Measurements from ENCODE around the gene PIRT. TPM values are rescaled to one million over a fixed set of nuclear protein-coding genes. Genes with fewer than 3 reads are reported as not detected.

Gene PIRT
- total and polyA plus RNA-seq, 3 experiments from 2014 or later: not detected

DNA sequence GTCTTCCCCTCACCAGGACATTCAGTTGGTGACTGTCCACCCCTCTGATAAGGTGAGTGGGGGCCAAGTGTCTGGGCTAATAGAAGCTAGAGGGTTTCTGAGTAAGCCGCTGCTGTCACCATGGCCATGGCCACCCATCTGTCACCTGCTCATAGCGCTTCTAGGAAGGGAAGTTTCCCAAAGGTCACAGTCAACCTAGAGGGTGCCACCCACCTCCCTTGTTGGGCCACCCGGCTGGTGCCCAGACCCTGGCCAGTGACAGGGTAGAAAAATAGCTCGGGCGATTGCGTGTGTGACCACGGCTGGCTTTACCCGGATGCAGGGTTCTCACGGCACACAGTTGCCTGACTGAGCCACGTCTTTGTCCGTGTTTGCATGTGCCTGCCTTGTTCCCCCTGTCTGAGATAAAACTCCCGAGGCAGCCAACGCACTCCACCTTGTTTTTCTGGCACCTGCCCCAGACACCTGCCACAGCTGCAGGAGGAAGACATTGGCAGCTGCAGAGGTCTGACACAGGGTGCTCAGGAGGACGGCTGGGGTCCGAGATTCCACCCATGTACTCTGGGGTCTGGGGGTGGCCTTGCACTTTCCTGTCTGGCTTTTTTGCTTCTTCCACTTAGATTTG lies 809 bp downstream of the PIRT start:
- no peak for DNase-seq
- Mint-ChIP-seq H3K27ac (no peak overlapping the region), H3K9me3 (no peaks in the 10 kb centered on the region), H3K4me1 (no peaks in the 10 kb centered on the region), H3K36me3 (no peaks in the 10 kb centered on the region), H3K4me3 (no peak overlapping the region), H3K27me3 (peaks cover 0 to 9% of the 10 kb centered on the region in 2 donors)
- Histone ChIP-seq H3K4me3 (ENCODE audit: low read length) (no peak overlapping the region), H3K9me3 (ENCODE audit: low read length) (no peaks in the 10 kb centered on the region), H3K4me1 (ENCODE audit: insufficient read depth, low read length) (no peaks in the 10 kb centered on the region), H3K36me3 (ENCODE audit: insufficient read depth, low read length) (no peaks in the 10 kb centered on the region), H3K27me3 (ENCODE audit: insufficient read depth, low read length, poor library complexity, severe bottlenecking) (no peaks in the 10 kb centered on the region), H3K27ac (ENCODE audit: low read depth, low read length) (no peak overlapping the region)
- ChIA-PET CTCF (interaction anchor here (0.9 kb wide), 1 partner anchor 190 kb away, joined by 3 read pairs; no protein-coding TSS in a partner anchor), POLR2A (no interaction called here)

GRCh38 chr17:10836145-10836544 lies 1.7 kb downstream of the PIRT start:
- Histone ChIP-seq H3K4me1 (ENCODE audit: insufficient read depth, low read length) (no peaks in the 10 kb centered on the region), H3K27me3 (ENCODE audit: insufficient read depth, low read length, poor library complexity, severe bottlenecking) (no peaks in the 10 kb centered on the region), H3K4me3 (ENCODE audit: low read length) (no peak overlapping the region), H3K9me3 (ENCODE audit: low read length) (no peaks in the 10 kb centered on the region), H3K27ac (ENCODE audit: low read depth, low read length) (no peak overlapping the region), H3K36me3 (ENCODE audit: insufficient read depth, low read length) (no peaks in the 10 kb centered on the region)
- DNase-seq: no peak
- POLR2A ChIA-PET: no interaction called here
- CTCF ChIA-PET: interaction anchor here (1.0 kb wide), 1 partner anchor 8 kb away, joined by 3 read pairs; no protein-coding TSS in a partner anchor
- Mint-ChIP-seq H3K27me3 (peaks cover 0 to 9% of the 10 kb centered on the region in 2 donors), H3K4me3 (no peak overlapping the region), H3K36me3 (no peaks in the 10 kb centered on the region), H3K27ac (no peak overlapping the region), H3K4me1 (no peaks in the 10 kb centered on the region), H3K9me3 (no peaks in the 10 kb centered on the region)

DNA sequence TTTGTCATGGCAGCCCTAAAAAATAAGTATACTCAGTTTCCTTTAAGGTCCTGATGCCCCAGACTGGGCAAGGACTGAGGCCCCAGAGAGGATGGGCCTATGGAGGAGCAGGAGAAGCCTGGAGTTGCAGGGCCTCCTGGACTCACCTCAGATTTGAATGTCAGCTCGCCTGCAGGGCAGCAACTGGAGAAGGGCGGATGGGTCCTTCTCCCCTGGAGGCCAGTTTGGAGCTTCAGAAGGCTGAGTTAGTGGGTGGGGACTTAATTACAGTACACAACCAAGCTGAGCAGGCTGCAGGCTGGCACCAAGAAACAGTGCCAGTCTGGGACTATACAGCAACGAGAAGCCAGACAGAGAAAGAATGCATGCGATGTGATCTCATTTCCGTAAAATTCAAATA lies 6.2 kb downstream of the PIRT start:
- H3K27ac Mint-ChIP-seq: no peak overlapping the region
- no peaks in the 10 kb centered on the region for H3K4me1 Mint-ChIP-seq
- POLR2A ChIA-PET: no interaction called here
- H3K4me1 ChIP-seq (ENCODE audit: insufficient read depth, low read length): no peaks in the 10 kb centered on the region
- no peaks in the 10 kb centered on the region for H3K36me3 Mint-ChIP-seq
- no peak overlapping the region for H3K4me3 ChIP-seq (ENCODE audit: low read length)
- H3K27me3 Mint-ChIP-seq: peaks cover 13% of the 10 kb centered on the region in 2 donors
- CTCF ChIA-PET: no interaction called here
- H3K9me3 Mint-ChIP-seq: no peaks in the 10 kb centered on the region
- no peak for DNase-seq
- H3K36me3 ChIP-seq (ENCODE audit: insufficient read depth, low read length): no peaks in the 10 kb centered on the region
- no peak overlapping the region for H3K27ac ChIP-seq (ENCODE audit: low read depth, low read length)
- no peak overlapping the region for H3K4me3 Mint-ChIP-seq
- no peaks in the 10 kb centered on the region for H3K27me3 ChIP-seq (ENCODE audit: insufficient read depth, low read length, poor library complexity, severe bottlenecking)
- no peaks in the 10 kb centered on the region for H3K9me3 ChIP-seq (ENCODE audit: low read length)

GRCh38 chr17:10827898-10828552 lies 9.9 kb downstream of the PIRT start:
- no peaks in the 10 kb centered on the region for H3K9me3 Mint-ChIP-seq
- DNase-seq: no peak
- H3K27me3 Mint-ChIP-seq: peaks cover 20 to 22% of the 10 kb centered on the region in 2 donors
- Histone ChIP-seq H3K4me3 (ENCODE audit: low read length) (no peak overlapping the region), H3K4me1 (ENCODE audit: insufficient read depth, low read length) (no peaks in the 10 kb centered on the region), H3K27me3 (ENCODE audit: insufficient read depth, low read length, poor library complexity, severe bottlenecking) (no peaks in the 10 kb centered on the region), H3K36me3 (ENCODE audit: insufficient read depth, low read length) (no peaks in the 10 kb centered on the region), H3K27ac (ENCODE audit: low read depth, low read length) (no peak overlapping the region), H3K9me3 (ENCODE audit: low read length) (no peaks in the 10 kb centered on the region)
- H3K27ac Mint-ChIP-seq: no peak overlapping the region
- CTCF ChIA-PET: no interaction called here
- H3K4me1 Mint-ChIP-seq: no peaks in the 10 kb centered on the region
- H3K36me3 Mint-ChIP-seq: no peaks in the 10 kb centered on the region
- no peak overlapping the region for H3K4me3 Mint-ChIP-seq
- POLR2A ChIA-PET: no interaction called here

DNA sequence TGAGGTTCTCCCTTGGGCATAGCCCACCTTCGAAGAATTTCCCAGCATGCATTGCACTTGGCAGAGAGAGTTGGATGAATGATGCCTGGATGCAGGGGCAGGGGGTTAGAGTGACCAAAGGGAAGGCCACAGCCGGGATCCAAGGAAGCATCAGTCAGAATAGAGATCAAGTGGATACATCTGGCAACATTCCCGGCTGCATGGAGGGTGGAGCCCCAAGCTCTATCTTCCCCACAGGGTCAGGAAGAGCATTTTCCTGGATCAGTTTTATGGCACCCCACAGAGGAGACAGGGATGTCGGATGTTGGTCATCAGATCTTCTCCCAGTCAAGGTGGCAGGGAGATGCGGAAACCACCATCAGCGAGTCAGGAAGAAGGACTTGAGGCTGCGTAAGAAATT lies 13.0 kb downstream of the PIRT start:
- H3K4me1 Mint-ChIP-seq: no peaks in the 10 kb centered on the region
- ChIA-PET POLR2A (no interaction called here), CTCF (no interaction called here)
- no peaks in the 10 kb centered on the region for H3K27me3 ChIP-seq (ENCODE audit: insufficient read depth, low read length, poor library complexity, severe bottlenecking)
- no peak overlapping the region for H3K27ac ChIP-seq (ENCODE audit: low read depth, low read length)
- no peaks in the 10 kb centered on the region for H3K9me3 Mint-ChIP-seq
- no peaks in the 10 kb centered on the region for H3K9me3 ChIP-seq (ENCODE audit: low read length)
- H3K36me3 ChIP-seq (ENCODE audit: insufficient read depth, low read length): no peaks in the 10 kb centered on the region
- no peak overlapping the region for H3K4me3 Mint-ChIP-seq
- H3K4me1 ChIP-seq (ENCODE audit: insufficient read depth, low read length): no peaks in the 10 kb centered on the region
- H3K27ac Mint-ChIP-seq: no peak overlapping the region
- H3K27me3 Mint-ChIP-seq: peaks cover 22 to 23% of the 10 kb centered on the region in 2 donors
- H3K36me3 Mint-ChIP-seq: no peaks in the 10 kb centered on the region
- no peak overlapping the region for H3K4me3 ChIP-seq (ENCODE audit: low read length)
- DNase-seq: no peak

DNA sequence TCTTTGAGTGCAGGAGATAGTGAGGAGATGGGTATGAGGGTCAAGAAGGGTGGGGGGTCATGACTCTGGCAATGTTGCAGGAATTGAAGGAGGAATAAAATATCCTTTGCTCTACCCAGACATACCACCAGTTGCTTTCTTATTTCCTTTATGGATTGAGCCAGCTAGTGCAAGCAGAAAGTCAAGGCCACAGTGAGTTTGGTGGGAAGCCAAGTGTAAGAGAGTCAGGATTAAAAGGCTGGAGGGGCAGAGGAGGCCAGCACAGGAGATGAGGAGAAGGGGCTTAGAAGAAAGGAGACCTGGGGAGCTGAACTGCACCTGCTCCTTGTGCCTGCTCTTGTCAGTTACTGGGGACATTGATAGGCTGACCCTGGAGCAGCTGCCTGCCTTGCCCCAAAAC lies 16.1 kb downstream of the PIRT start:
- no peaks in the 10 kb centered on the region for H3K27me3 ChIP-seq (ENCODE audit: insufficient read depth, low read length, poor library complexity, severe bottlenecking)
- H3K27ac ChIP-seq (ENCODE audit: low read depth, low read length): no peak overlapping the region
- Mint-ChIP-seq H3K9me3 (no peaks in the 10 kb centered on the region), H3K4me1 (no peaks in the 10 kb centered on the region), H3K36me3 (no peaks in the 10 kb centered on the region), H3K27ac (no peak overlapping the region), H3K27me3 (peaks cover 15 to 18% of the 10 kb centered on the region in 2 donors), H3K4me3 (no peak overlapping the region)
- no peaks in the 10 kb centered on the region for H3K4me1 ChIP-seq (ENCODE audit: insufficient read depth, low read length)
- no peak overlapping the region for H3K4me3 ChIP-seq (ENCODE audit: low read length)
- H3K9me3 ChIP-seq (ENCODE audit: low read length): no peaks in the 10 kb centered on the region
- no peak for DNase-seq
- ChIA-PET POLR2A (no interaction called here), CTCF (no interaction called here)
- H3K36me3 ChIP-seq (ENCODE audit: insufficient read depth, low read length): no peaks in the 10 kb centered on the region

DNA sequence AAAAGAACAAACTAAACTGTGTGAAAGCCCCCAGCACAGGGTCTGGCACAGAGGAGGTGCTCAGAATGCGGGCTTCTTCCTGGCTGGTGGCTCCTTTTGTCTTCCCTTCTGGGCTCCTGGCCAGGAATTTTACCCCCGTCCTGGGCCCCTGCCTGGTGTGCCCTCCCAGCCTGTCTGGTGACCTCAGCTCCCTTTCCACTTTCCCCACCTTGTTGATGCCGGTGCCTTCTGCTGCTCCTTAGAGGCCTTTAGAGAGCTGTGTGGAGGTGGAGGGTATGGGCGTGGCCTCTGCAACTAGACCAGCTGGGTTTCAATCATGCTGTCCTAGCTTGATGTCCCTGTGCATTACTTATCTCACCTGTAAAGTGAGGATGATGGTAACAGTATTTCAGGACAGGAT lies 16.8 kb downstream of the PIRT start:
- DNase-seq: no peak
- Mint-ChIP-seq H3K9me3 (no peaks in the 10 kb centered on the region), H3K27me3 (peaks cover 15 to 18% of the 10 kb centered on the region in 2 donors), H3K27ac (no peak overlapping the region), H3K4me1 (no peaks in the 10 kb centered on the region), H3K4me3 (no peak overlapping the region), H3K36me3 (no peaks in the 10 kb centered on the region)
- ChIA-PET CTCF (no interaction called here), POLR2A (no interaction called here)
- no peaks in the 10 kb centered on the region for H3K4me1 ChIP-seq (ENCODE audit: insufficient read depth, low read length)
- H3K36me3 ChIP-seq (ENCODE audit: insufficient read depth, low read length): no peaks in the 10 kb centered on the region
- no peak overlapping the region for H3K27ac ChIP-seq (ENCODE audit: low read depth, low read length)
- no peaks in the 10 kb centered on the region for H3K9me3 ChIP-seq (ENCODE audit: low read length)
- H3K27me3 ChIP-seq (ENCODE audit: insufficient read depth, low read length, poor library complexity, severe bottlenecking): no peaks in the 10 kb centered on the region
- no peak overlapping the region for H3K4me3 ChIP-seq (ENCODE audit: low read length)

GRCh38 chr17:10815319-10815718 lies 22.6 kb downstream of the PIRT start:
- no peak overlapping the region for H3K27ac Mint-ChIP-seq

More at GRCh38 chr17:10815319-10815718, 22.6 kb downstream of the PIRT start:
- no peaks in the 10 kb centered on the region for H3K36me3 ChIP-seq (ENCODE audit: insufficient read depth, low read length)
- POLR2A ChIA-PET: no interaction called here
- Mint-ChIP-seq H3K4me1 (no peaks in the 10 kb centered on the region), H3K27me3 (peaks cover 8 to 24% of the 10 kb centered on the region in 2 donors), H3K4me3 (no peak overlapping the region), H3K9me3 (no peaks in the 10 kb centered on the region), H3K36me3 (no peaks in the 10 kb centered on the region)
- no peaks in the 10 kb centered on the region for H3K9me3 ChIP-seq (ENCODE audit: low read length)
- H3K4me1 ChIP-seq (ENCODE audit: insufficient read depth, low read length): no peaks in the 10 kb centered on the region
- no peaks in the 10 kb centered on the region for H3K27me3 ChIP-seq (ENCODE audit: insufficient read depth, low read length, poor library complexity, severe bottlenecking)
- H3K4me3 ChIP-seq (ENCODE audit: low read length): no peak overlapping the region
- CTCF ChIA-PET: no interaction called here
- no peak for DNase-seq
- no peak overlapping the region for H3K27ac ChIP-seq (ENCODE audit: low read depth, low read length)

All from CD8-positive, alpha-beta memory T cell (primary cell).